CD4-positive, alpha-beta T cell treated with Interleukin-21 for 1 hour (primary cell): ENCODE data around the gene MAGEF1.
A peak's percentile ranks its signal among the peaks of the same experiment; 100 is the strongest.
"Not testable (repeated sequence)": the region's sequence is repeated elsewhere in the genome, so short reads cannot be mapped to it uniquely, and the experiment has no call there.

Experiments
- DNase-seq: peaks from one replicate; pipeline ENCODE4 v3.0.0-alpha.2; 2020

MAGEF1 gene

GRCh38 chr3:184741798-184742675 is 30.2 kb upstream of the MAGEF1 start:
- no peak for DNase-seq

GRCh38 chr3:184741259-184741556 is 29.3 kb upstream of the MAGEF1 start:
- DNase-seq, result no peak

GRCh38 chr3:184740509-184741258 is 28.8 kb upstream of the MAGEF1 start:
- DNase-seq, result no peak

- DNase-seq, result no peak
These were observed 28.0 kb upstream of the MAGEF1 start for GRCh38 chr3:184739594-184740505.

- no peak for DNase-seq
These were observed 27.1 kb upstream of the MAGEF1 start for GRCh38 chr3:184738982-184739381.

GRCh38 chr3:184738506-184738890 is 26.6 kb upstream of the MAGEF1 start:
- no peak for DNase-seq

- DNase-seq, result no peak
These were observed 26.0 kb upstream of the MAGEF1 start for GRCh38 chr3:184737641-184738505.

- DNase-seq, result no peak
These were observed 25.2 kb upstream of the MAGEF1 start for GRCh38 chr3:184737063-184737462.

- no peak for DNase-seq
These were observed 23.2 kb upstream of the MAGEF1 start for GRCh38 chr3:184734903-184735701.

GRCh38 chr3:184733971-184734608 is 22.2 kb upstream of the MAGEF1 start:
- DNase-seq, result no peak

- no peak for DNase-seq
These were observed 21.3 kb upstream of the MAGEF1 start for GRCh38 chr3:184733181-184733580.

- no peak for DNase-seq
These were observed 20.1 kb upstream of the MAGEF1 start for GRCh38 chr3:184731786-184732537.

- no peak for DNase-seq
These were observed 19.1 kb upstream of the MAGEF1 start for GRCh38 chr3:184730924-184731323.

GRCh38 chr3:184729154-184729553 is 17.3 kb upstream of the MAGEF1 start:
- not testable (repeated sequence) for DNase-seq

- DNase-seq, result no peak
These were observed 16.2 kb upstream of the MAGEF1 start for GRCh38 chr3:184728010-184728527.

GRCh38 chr3:184727357-184728009 is 15.6 kb upstream of the MAGEF1 start:
- DNase-seq, result peak; percentile 52

- DNase-seq, result no peak
These were observed 14.6 kb upstream of the MAGEF1 start for GRCh38 chr3:184726497-184726896.

- no peak for DNase-seq
These were observed 13.4 kb upstream of the MAGEF1 start for GRCh38 chr3:184725176-184725719.

GRCh38 chr3:184724699-184725098 is 12.8 kb upstream of the MAGEF1 start:
- no peak for DNase-seq
